ENCODE data around the gene DNAJC30. TPM values are rescaled to one million over a fixed set of nuclear protein-coding genes. Genes with fewer than 3 reads are reported as not detected.
"Not testable (repeated sequence)": the region's sequence is repeated elsewhere in the genome, so short reads cannot be mapped to it uniquely, and the experiment has no call there.

The DNAJC30 gene
- total and polyA plus RNA-seq, 2 donors (not counting 1 experiment from before 2014, with no cell fraction given), result 3.8 to 7.3 TPM

GRCh38 chr7:73721377-73721817 is 38.1 kb upstream of the DNAJC30 start:
- no peak overlapping the region for H3K4me3 ChIP-seq (replicated peaks in 1 of 4; ENCODE audit: control extremely low read depth in 1 of 4, insufficient read depth in 1 of 4, low read depth in 3 of 4, low read length in 4 of 4)
- H3K4me2 ChIP-seq (ENCODE audit: extremely low read depth, insufficient read depth, low read length), result no peak overlapping the region
- DNase-seq (ENCODE audit: low read depth in 2 of 2), result peak in 1 of 2 donors; percentile 35
- TF ChIP-seq EZH2 (IDR thresholded peaks at IDR 0.05; ENCODE audit: low read length, missing control alignments), result no peak
- no peak for TF ChIP-seq CTCF (conservative IDR thresholded peaks at IDR 0.05 in 1 of 2, IDR thresholded peaks at IDR 0.05 in 1 of 2; ENCODE audit: low read depth in 1 of 2, low read length in 2 of 2)
- H3K79me2 ChIP-seq (ENCODE audit: control insufficient read depth, insufficient read depth, low read length), result peaks cover 25% of the 10 kb centered on the region
- no peak overlapping the region for H3K9ac ChIP-seq (ENCODE audit: insufficient read depth, low read length)
- H4K20me1 ChIP-seq (ENCODE audit: control insufficient read depth, extremely low read depth, insufficient read depth, low read length), result no peaks in the 10 kb centered on the region
- H2AFZ ChIP-seq (ENCODE audit: low read length), result no peak overlapping the region
- H3K27me3 ChIP-seq (ENCODE audit: control insufficient read depth, insufficient read depth, low read length), result no peaks in the 10 kb centered on the region
- no peaks in the 10 kb centered on the region for H3K36me3 ChIP-seq (ENCODE audit: control insufficient read depth, insufficient read depth, low read length)
- peaks cover 18% of the 10 kb centered on the region for H3K4me1 ChIP-seq (ENCODE audit: control insufficient read depth, extremely low read depth, insufficient read depth, low read length)
- no peak overlapping the region for H3K27ac ChIP-seq (ENCODE audit: insufficient read depth, low read length)
- no peaks in the 10 kb centered on the region for H3K9me3 ChIP-seq (ENCODE audit: control insufficient read depth, insufficient read depth, low read depth, low read length)

- not testable (repeated sequence) for DNase-seq (ENCODE audit: low read depth in 2 of 2); H3K36me3 ChIP-seq (ENCODE audit: control insufficient read depth, insufficient read depth, low read length); H3K27me3 ChIP-seq (ENCODE audit: control insufficient read depth, insufficient read depth, low read length); H3K9me3 ChIP-seq (ENCODE audit: control insufficient read depth, insufficient read depth, low read depth, low read length); H3K4me3 ChIP-seq (replicated peaks in 1 of 4; ENCODE audit: control extremely low read depth in 1 of 4, insufficient read depth in 1 of 4, low read depth in 3 of 4, low read length in 4 of 4); H2AFZ ChIP-seq (ENCODE audit: low read length); H3K27ac ChIP-seq (ENCODE audit: insufficient read depth, low read length); H3K9ac ChIP-seq (ENCODE audit: insufficient read depth, low read length); H4K20me1 ChIP-seq (ENCODE audit: control insufficient read depth, extremely low read depth, insufficient read depth, low read length); H3K4me2 ChIP-seq (ENCODE audit: extremely low read depth, insufficient read depth, low read length)
- Histone ChIP-seq H3K4me1 (ENCODE audit: control insufficient read depth, extremely low read depth, insufficient read depth, low read length) (peaks cover 26% of the 10 kb centered on the region), H3K79me2 (ENCODE audit: control insufficient read depth, insufficient read depth, low read length) (peaks cover 31% of the 10 kb centered on the region)
Observed at GRCh38 chr7:73720443-73720842, 37.2 kb upstream of the DNAJC30 start.

DNA sequence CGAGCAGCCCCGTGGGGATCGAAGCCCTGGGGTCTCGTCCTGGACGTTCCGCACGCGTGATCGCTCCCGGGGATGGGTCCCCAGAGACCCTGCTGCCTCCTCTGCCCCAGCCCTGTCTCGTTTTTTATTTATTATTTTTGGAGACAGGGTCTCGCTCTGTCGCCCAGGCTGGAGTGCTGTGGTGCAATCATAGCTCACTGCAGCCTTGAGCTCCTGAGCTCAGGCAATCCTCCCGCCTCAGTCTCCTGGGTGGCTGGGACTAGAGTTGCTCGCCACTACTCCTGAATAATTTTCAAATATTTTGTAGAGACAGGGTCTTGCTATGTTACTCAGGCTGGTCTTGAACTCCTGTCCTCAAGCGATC is 36.5 kb upstream of the DNAJC30 start:
- Histone ChIP-seq H3K79me2 (ENCODE audit: control insufficient read depth, insufficient read depth, low read length) (peaks cover 33% of the 10 kb centered on the region), H3K9me3 (ENCODE audit: control insufficient read depth, insufficient read depth, low read depth, low read length) (no peaks in the 10 kb centered on the region), H3K9ac (ENCODE audit: insufficient read depth, low read length) (no peak overlapping the region), H3K4me2 (ENCODE audit: extremely low read depth, insufficient read depth, low read length) (peak overlapping the region; percentile 39), H3K4me1 (ENCODE audit: control insufficient read depth, extremely low read depth, insufficient read depth, low read length) (peaks cover 28% of the 10 kb centered on the region), H4K20me1 (ENCODE audit: control insufficient read depth, extremely low read depth, insufficient read depth, low read length) (no peaks in the 10 kb centered on the region), H3K27ac (ENCODE audit: insufficient read depth, low read length) (no peak overlapping the region), H3K36me3 (ENCODE audit: control insufficient read depth, insufficient read depth, low read length) (no peaks in the 10 kb centered on the region), H3K27me3 (ENCODE audit: control insufficient read depth, insufficient read depth, low read length) (no peaks in the 10 kb centered on the region), H2AFZ (ENCODE audit: low read length) (no peak overlapping the region), H3K4me3 (replicated peaks in 1 of 4; ENCODE audit: control extremely low read depth in 1 of 4, insufficient read depth in 1 of 4, low read depth in 3 of 4, low read length in 4 of 4) (peak overlapping the region in 3 of 4 experiments; percentile 18 to 48 (median 43))
- no peak for TF ChIP-seq CTCF (conservative IDR thresholded peaks at IDR 0.05 in 1 of 2, IDR thresholded peaks at IDR 0.05 in 1 of 2; ENCODE audit: low read depth in 1 of 2, low read length in 2 of 2)
- TF ChIP-seq EZH2 (IDR thresholded peaks at IDR 0.05; ENCODE audit: low read length, missing control alignments), result no peak
- DNase-seq (ENCODE audit: low read depth in 2 of 2), result no peak
